ENCODE results near the gene RFLNA. TPM values are rescaled to one million over a fixed set of nuclear protein-coding genes. Genes with fewer than 3 reads are reported as not detected.

RFLNA gene
- total RNA-seq, 2 donors from 2014 or later = 22.4 to 44.8 TPM

GRCh38 chr12:124351422-124351821 lies 56.5 kb downstream of the RFLNA start:
- no peaks in the 10 kb centered on the region for H3K27me3 ChIP-seq
- peaks cover 7% of the 10 kb centered on the region for H3K36me3 ChIP-seq
- TF ChIP-seq CTCF (IDR thresholded peaks at IDR 0.05) = no peak
- no peak overlapping the region for H3K27ac ChIP-seq
- H3K4me1 ChIP-seq = peaks cover 9% of the 10 kb centered on the region
- no peak overlapping the region for H3K4me3 ChIP-seq
- intact Hi-C loops (cut with DNase I) = no loop called here
- DNase-seq = no peak
- H3K9me3 ChIP-seq = no peaks in the 10 kb centered on the region
- no peak overlapping the region for H3K9ac ChIP-seq (ENCODE audit: low read depth in 2 of 2, low read length in 2 of 2)

- peak overlapping the region; percentile 57 for H3K27ac ChIP-seq
- no peak for DNase-seq
- no peaks in the 10 kb centered on the region for H3K9me3 ChIP-seq
- peak overlapping the region in 1 of 2 donors; percentile 16 for H3K9ac ChIP-seq (ENCODE audit: low read depth in 2 of 2, low read length in 2 of 2)
- peaks cover 3% of the 10 kb centered on the region for H3K36me3 ChIP-seq
- TF ChIP-seq CTCF (IDR thresholded peaks at IDR 0.05) = no peak
- no peaks in the 10 kb centered on the region for H3K27me3 ChIP-seq
- intact Hi-C loops (cut with DNase I) = no loop called here
- H3K4me1 ChIP-seq = peaks cover 9% of the 10 kb centered on the region
- no peak overlapping the region for H3K4me3 ChIP-seq
Measured at GRCh38 chr12:124352257-124352656, 57.4 kb downstream of the RFLNA start.

GRCh38 chr12:124352839-124353238 lies 57.9 kb downstream of the RFLNA start:
- H3K27me3 ChIP-seq = no peaks in the 10 kb centered on the region
- H3K36me3 ChIP-seq = no peaks in the 10 kb centered on the region
- DNase-seq = peak; percentile 93
- intact Hi-C loops (cut with DNase I) = no loop called here
- H3K4me3 ChIP-seq = no peak overlapping the region
- peak overlapping the region in 1 of 2 donors; percentile 55 for H3K9ac ChIP-seq (ENCODE audit: low read depth in 2 of 2, low read length in 2 of 2)
- peak overlapping the region; percentile 57 for H3K27ac ChIP-seq
- TF ChIP-seq CTCF (IDR thresholded peaks at IDR 0.05) = no peak
- peaks cover 9% of the 10 kb centered on the region for H3K4me1 ChIP-seq
- no peaks in the 10 kb centered on the region for H3K9me3 ChIP-seq

- Histone ChIP-seq H3K4me1 (peaks cover 11% of the 10 kb centered on the region), H3K27me3 (no peaks in the 10 kb centered on the region), H3K9ac (ENCODE audit: low read depth in 2 of 2, low read length in 2 of 2) (no peak overlapping the region), H3K27ac (no peak overlapping the region), H3K9me3 (no peaks in the 10 kb centered on the region), H3K4me3 (no peak overlapping the region), H3K36me3 (no peaks in the 10 kb centered on the region)
- intact Hi-C loops (cut with DNase I) = no loop called here
- TF ChIP-seq CTCF (IDR thresholded peaks at IDR 0.05) = no peak
- no peak for DNase-seq
Measured at GRCh38 chr12:124354400-124354799, 59.5 kb downstream of the RFLNA start.

GRCh38 chr12:124356221-124356620 lies 61.3 kb downstream of the RFLNA start:
- intact Hi-C loops (cut with DNase I) = no loop called here
- Histone ChIP-seq H3K4me1 (peaks cover 21% of the 10 kb centered on the region), H3K4me3 (no peak overlapping the region), H3K27ac (no peak overlapping the region), H3K9ac (ENCODE audit: low read depth in 2 of 2, low read length in 2 of 2) (no peak overlapping the region), H3K27me3 (no peaks in the 10 kb centered on the region), H3K9me3 (no peaks in the 10 kb centered on the region), H3K36me3 (no peaks in the 10 kb centered on the region)
- no peak for TF ChIP-seq CTCF (IDR thresholded peaks at IDR 0.05)
- no peak for DNase-seq

GRCh38 chr12:124357616-124358015 lies 62.7 kb downstream of the RFLNA start:
- Histone ChIP-seq H3K9me3 (no peaks in the 10 kb centered on the region), H3K4me1 (peaks cover 21% of the 10 kb centered on the region)

More at GRCh38 chr12:124357616-124358015, 62.7 kb downstream of the RFLNA start:
- intact Hi-C loops (cut with DNase I) = no loop called here
- no peak for TF ChIP-seq CTCF (IDR thresholded peaks at IDR 0.05)
- Histone ChIP-seq H3K9ac (ENCODE audit: low read depth in 2 of 2, low read length in 2 of 2) (no peak overlapping the region), H3K36me3 (no peaks in the 10 kb centered on the region), H3K27ac (no peak overlapping the region), H3K27me3 (no peaks in the 10 kb centered on the region), H3K4me3 (no peak overlapping the region)
- no peak for DNase-seq
